GM18499 (cell line): ENCODE data around the gene CHST15.

Experiments used
- ATAC-seq: cut with Tn5 transposase; IDR thresholded peaks from one replicate; pipeline ENCODE4 v1.9.1; 2021; ENCODE audit warnings: moderate number of reproducible peaks; ENCODE audit not compliant: insufficient read depth, unreplicated experiment

Gene CHST15

GRCh38 chr10:124019886-124020797, 73.3 kb downstream of the CHST15 start:
- ATAC-seq: no peak

GRCh38 chr10:124018886-124019525, 74.4 kb downstream of the CHST15 start:
- no peak for ATAC-seq

GRCh38 chr10:124017729-124018128, 75.7 kb downstream of the CHST15 start:
- no peak for ATAC-seq

GRCh38 chr10:124016804-124017375, 76.5 kb downstream of the CHST15 start:
- ATAC-seq: no peak

- no peak for ATAC-seq
Observed at GRCh38 chr10:124015991-124016390, 77.4 kb downstream of the CHST15 start.

- no peak for ATAC-seq
Observed at GRCh38 chr10:124014416-124015154, 78.8 kb downstream of the CHST15 start.

- no peak for ATAC-seq
Observed at GRCh38 chr10:124013916-124014315, 79.5 kb downstream of the CHST15 start.

- ATAC-seq: no peak
Observed at GRCh38 chr10:124012991-124013390, 80.4 kb downstream of the CHST15 start.

GRCh38 chr10:124012583-124012982, 80.8 kb downstream of the CHST15 start:
- no peak for ATAC-seq

- no peak for ATAC-seq
Observed at GRCh38 chr10:124012066-124012465, 81.3 kb downstream of the CHST15 start.

GRCh38 chr10:124011464-124011863, 81.9 kb downstream of the CHST15 start:
- ATAC-seq: no peak

- no peak for ATAC-seq
Observed at GRCh38 chr10:124010563-124011131, 82.8 kb downstream of the CHST15 start.

GRCh38 chr10:124010024-124010423, 83.4 kb downstream of the CHST15 start:
- ATAC-seq: no peak

GRCh38 chr10:124009231-124010015, 84.0 kb downstream of the CHST15 start:
- no peak for ATAC-seq

GRCh38 chr10:124008681-124009080, 84.7 kb downstream of the CHST15 start:
- ATAC-seq: no peak

GRCh38 chr10:124008187-124008586, 85.2 kb downstream of the CHST15 start:
- ATAC-seq: no peak

- ATAC-seq: no peak
Observed at GRCh38 chr10:124007773-124008145, 85.6 kb downstream of the CHST15 start.

GRCh38 chr10:124007102-124007772, 86.2 kb downstream of the CHST15 start:
- no peak for ATAC-seq

GRCh38 chr10:124006526-124006925, 86.9 kb downstream of the CHST15 start:
- no peak for ATAC-seq
